GM10248 (cell line): ENCODE measurements around the gene LTF.

ENCODE experiments used
- CTCF ChIA-PET: fragments of 300-600 bp; sonication (Branson Sonifier 250); formaldehyde crosslinking; extraction: SDS; loops from one replicate; lab custom pipeline; 2021; ENCODE audit warnings: antibody characterized with exemption; lab: Yijun Ruan, JAX
- POLR2A ChIA-PET: fragments of 350-650 bp; sonication (Branson Sonifier 250); formaldehyde crosslinking; extraction: SDS; loops from one replicate; lab custom pipeline; 2020; ENCODE audit warnings: antibody characterized with exemption; lab: Yijun Ruan, JAX
- DNase-seq: peaks from one replicate; pipeline ENCODE4 v3.0.0; 2012; ENCODE audit errors: extremely low spot score
- TF ChIP-seq, protein P1 (sequence below): IDR thresholded peaks from 2 replicates; pipeline ENCODE4 v1.5.1; 2012; ENCODE audit warnings: mild to moderate bottlenecking, low read depth; ENCODE audit errors: extremely low read depth, missing control alignments, control extremely low read depth

LTF gene

DNA sequence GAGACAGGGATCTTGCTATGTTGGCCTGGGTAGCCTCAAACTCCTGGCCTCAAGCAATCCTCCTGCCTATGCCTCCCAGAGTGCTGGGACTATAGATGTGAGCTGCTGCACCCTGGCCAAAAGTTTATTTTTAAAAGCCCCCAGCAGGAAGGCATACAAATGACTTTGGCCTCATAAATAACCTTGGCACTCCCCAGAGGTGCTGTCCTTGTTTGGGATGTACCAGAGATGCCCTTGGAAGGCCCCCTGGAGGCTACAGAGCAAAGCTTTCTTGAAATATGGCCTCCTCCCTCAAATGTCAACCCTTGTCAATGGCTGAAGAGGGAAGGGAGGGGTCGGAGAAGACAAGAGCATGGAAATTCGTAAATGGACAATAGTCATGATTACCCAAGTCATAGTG, 19.1 kb upstream of the LTF start:
- TF ChIP-seq, protein P1, sequence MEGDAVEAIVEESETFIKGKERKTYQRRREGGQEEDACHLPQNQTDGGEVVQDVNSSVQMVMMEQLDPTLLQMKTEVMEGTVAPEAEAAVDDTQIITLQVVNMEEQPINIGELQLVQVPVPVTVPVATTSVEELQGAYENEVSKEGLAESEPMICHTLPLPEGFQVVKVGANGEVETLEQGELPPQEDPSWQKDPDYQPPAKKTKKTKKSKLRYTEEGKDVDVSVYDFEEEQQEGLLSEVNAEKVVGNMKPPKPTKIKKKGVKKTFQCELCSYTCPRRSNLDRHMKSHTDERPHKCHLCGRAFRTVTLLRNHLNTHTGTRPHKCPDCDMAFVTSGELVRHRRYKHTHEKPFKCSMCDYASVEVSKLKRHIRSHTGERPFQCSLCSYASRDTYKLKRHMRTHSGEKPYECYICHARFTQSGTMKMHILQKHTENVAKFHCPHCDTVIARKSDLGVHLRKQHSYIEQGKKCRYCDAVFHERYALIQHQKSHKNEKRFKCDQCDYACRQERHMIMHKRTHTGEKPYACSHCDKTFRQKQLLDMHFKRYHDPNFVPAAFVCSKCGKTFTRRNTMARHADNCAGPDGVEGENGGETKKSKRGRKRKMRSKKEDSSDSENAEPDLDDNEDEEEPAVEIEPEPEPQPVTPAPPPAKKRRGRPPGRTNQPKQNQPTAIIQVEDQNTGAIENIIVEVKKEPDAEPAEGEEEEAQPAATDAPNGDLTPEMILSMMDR = no peak
- ChIA-PET CTCF (interaction anchor here (0.9 to 4.4 kb wide), 6 partner anchors 11 to 149 kb away, joined by 3 to 22 read pairs (median 4); no protein-coding TSS in a partner anchor), POLR2A (no interaction called here)
- no peak for DNase-seq

DNA sequence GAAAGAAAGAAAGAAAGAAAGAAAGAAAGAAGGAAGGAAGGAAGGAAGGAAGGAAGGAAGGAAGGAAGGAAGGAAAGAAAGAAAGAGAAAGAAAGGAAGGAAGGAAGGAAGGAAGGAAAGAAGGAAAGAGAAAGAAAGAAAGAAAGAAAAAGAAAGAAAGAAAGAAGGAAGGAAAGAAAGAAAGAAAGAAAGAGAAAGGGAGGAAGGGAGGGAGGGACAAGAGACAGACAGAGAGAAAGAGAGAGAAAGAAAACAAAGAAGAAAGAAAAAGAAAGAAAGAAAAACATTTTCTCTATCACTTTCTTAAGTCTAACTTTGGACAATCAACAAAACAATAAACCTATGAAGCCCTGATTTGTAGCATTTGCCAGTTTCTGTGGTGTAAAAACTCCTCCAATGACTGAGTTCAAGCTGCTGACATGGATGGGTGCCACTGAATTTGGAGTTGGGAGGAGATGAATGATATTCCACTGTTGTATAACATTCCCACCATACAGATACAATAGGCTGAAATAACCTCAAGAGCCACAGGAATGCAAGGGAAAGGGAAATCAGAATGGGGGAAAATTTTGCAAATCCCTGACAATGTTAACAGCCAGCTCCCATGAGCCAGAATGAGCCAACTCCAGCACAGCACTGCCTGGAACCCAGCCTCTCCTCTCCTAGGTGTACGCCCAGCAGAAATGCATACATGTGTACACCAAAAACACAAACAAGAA, 18.1 kb upstream of the LTF start:
- ChIA-PET CTCF (interaction anchor here (0.9 to 4.4 kb wide), 4 partner anchors 10 to 150 kb away, joined by 3 to 22 read pairs (median 4); no protein-coding TSS in a partner anchor), POLR2A (no interaction called here)
- TF ChIP-seq, protein P1 = no peak
- DNase-seq = no peak

DNA sequence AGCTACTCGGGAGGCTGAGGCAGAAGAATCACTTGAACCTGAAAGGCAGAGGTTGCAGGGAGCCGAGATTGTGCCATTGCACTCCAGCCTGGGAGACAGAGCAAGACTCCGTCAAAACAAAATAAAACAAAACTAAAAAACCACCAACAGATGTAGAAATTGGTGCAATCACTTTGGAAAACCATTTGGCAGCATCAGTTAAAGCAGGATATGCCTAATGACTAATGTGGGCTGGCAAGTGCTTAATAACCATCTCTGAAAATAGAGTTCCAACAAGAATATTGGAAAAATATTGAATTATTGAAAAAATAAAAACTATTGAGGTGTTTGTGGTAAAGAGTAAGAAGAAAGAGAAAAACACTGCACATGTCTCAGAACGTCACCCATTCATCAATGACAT, 16.9 kb upstream of the LTF start:
- DNase-seq = no peak
- CTCF ChIA-PET = interaction anchor here (1.0 kb wide), 2 partner anchors 77 to 147 kb away, joined by 3 read pairs; no protein-coding TSS in a partner anchor
- TF ChIP-seq, protein P1 = no peak
- POLR2A ChIA-PET = no interaction called here

DNA sequence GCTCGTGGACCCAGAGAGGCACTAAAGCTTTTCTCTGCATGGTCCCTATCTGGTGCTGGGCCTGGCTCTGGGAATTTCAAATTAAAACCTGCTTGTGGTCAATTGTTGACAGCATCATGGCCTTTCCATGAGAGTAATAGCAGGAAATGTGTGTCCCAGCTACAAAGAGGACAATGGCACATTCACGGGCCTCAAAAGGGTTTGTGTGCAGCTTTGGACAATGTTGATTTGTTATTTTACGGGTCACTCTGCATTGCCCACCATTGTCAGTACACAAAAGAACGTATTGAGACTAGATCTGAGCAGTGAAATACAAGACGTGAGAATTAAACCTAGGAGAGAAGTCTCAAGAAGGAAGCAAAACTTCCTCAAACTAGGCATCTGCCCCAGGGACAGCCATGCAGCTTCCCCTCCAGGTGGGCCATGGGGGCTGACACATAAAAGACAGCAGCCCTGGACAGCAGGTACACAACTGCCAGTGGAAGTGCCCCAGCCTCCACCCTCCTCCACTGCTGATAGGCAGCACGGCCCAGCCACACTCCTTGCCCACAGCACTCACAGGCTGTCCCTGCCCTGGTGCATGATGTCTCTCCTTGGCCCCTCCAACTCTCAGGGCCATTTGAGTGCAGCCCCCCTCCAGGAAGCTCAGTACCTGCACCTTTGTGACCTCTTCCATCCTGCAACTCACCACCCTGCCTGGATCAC, 15.9 kb upstream of the LTF start:
- DNase-seq = no peak
- ChIA-PET CTCF (interaction anchor here (0.9 to 2.4 kb wide), 7 partner anchors 8 to 149 kb away, joined by 3 to 22 read pairs (median 3); partner anchors contain the start of gene RTP3), POLR2A (no interaction called here)

DNA sequence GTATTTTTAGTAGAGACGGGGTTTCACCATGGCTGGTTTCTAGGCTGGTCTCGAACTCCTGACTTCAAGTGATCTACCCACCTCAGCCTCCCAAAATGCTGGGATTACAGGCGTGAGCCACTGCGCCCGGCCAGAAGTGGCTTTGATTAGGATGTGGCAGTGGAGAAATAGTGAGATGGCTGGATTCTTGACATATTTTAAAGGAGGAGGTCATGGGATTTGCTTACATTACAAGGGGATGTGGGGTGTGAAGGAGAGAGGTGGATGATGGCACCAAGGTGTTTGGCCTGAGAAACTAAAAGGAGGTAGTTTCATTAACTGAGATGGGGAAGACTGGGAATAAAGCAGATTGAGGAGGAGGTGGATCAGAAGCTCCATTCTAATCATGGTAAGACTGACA, 15.0 kb upstream of the LTF start:
- ChIA-PET POLR2A (no interaction called here), CTCF (interaction anchor here (0.9 to 2.4 kb wide), 3 partner anchors 9 to 79 kb away, joined by 3 to 22 read pairs (median 3); no protein-coding TSS in a partner anchor)
- TF ChIP-seq, protein P1 = no peak
- no peak for DNase-seq

More for the DNA sequence above, 15.9 kb upstream of the LTF start:
- TF ChIP-seq, protein P1 = no peak

DNA sequence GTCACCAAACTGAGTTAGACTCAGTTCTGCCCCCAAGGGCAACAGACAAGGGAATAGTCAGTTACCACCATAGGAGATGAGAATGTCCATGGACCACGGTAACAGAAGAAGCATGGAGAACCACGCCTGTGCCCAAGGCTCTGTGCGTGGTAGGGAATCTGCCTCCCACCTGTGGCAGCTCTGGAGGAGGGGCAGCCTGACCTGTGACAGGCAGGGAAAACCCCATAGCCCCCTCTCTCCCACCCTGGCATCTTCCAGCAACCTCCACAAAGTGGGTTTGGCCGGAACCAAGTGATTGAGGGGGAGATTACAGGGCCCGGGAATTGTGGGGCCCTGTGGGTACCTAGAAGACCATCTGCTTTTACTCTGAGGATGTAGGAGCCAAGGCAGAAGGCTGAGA, 14.3 kb upstream of the LTF start:
- DNase-seq = no peak
- POLR2A ChIA-PET = no interaction called here
- TF ChIP-seq, protein P1 = no peak
- CTCF ChIA-PET = interaction anchor here (2.4 kb wide), 1 partner anchor 10 kb away, joined by 22 read pairs; no protein-coding TSS in a partner anchor
